Measurements from ENCODE around the gene FXYD5. TPM values are rescaled to one million over a fixed set of nuclear protein-coding genes. Genes with fewer than 3 reads are reported as not detected.

The FXYD5 gene
- total and polyA plus RNA-seq, 2 donors (not counting 3 experiments of a cell fraction or from before 2014, with no cell fraction given) = 223 to 290 TPM

DNA sequence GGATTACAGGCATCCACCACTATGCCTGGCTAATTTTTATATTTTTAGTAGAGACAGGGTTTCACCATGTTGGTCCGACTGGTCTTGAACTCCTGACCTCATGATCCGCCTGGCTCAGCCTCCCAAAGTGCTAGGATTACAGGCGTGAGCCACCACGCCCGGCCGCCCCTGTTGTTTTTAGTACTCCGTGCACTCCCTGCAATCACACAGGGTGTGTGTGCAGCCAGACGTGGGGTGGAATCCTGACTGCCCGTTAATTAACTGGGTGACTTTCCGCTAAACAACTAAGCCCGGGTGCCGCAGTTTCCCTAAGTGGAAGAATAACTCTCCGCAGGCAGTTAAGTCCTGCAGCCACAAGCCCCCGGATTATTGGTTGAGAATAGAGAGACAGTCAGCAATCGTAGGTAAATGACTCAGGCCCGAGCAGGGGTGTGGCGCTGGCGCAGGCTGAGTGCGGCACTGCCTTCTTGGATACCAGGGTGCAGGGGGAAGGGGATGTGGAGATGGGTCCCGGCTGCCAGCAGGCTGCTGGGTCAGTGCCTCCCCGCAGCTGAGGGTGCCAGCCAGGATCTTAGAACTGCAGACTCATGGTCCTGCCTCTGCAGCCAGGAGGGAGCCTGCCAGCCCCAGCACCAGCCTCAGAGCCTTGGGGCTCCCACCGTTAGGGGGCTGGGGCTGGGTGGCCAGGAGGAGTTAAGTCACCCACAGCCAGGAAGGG lies 45.0 kb upstream of the FXYD5 start:
- dilution Hi-C loops (cut with MboI; ENCODE audit: extremely low pct_ligation_motif_present, low sequenced_read_pairs) = no loop called here
- Histone ChIP-seq H3K79me2 (ENCODE audit: control insufficient read depth, insufficient read depth, low read length) (no peaks in the 10 kb centered on the region), H3K4me2 (ENCODE audit: insufficient read depth, low read length) (no peak overlapping the region), H3K36me3 (ENCODE audit: control insufficient read depth in 2 of 2, extremely low read depth in 1 of 2, insufficient read depth in 2 of 2, low read length in 2 of 2) (no peaks in the 10 kb centered on the region), H3K4me3 (replicated peaks in 1 of 3; ENCODE audit: insufficient read depth in 1 of 3, low read depth in 1 of 3, low read length in 3 of 3) (no peak overlapping the region), H3K9me3 (replicated peaks; ENCODE audit: control insufficient read depth, insufficient read depth, low read length) (no peaks in the 10 kb centered on the region), H3K9ac (replicated peaks; ENCODE audit: extremely low read depth, insufficient read depth, low read length) (no peak overlapping the region), H3K27ac (ENCODE audit: insufficient read depth, low read depth, low read length) (no peak overlapping the region), H3K9me1 (replicated peaks; ENCODE audit: control insufficient read depth, extremely low read depth, insufficient read depth, low read length) (no peaks in the 10 kb centered on the region), H4K20me1 (replicated peaks; ENCODE audit: control insufficient read depth, extremely low read depth, insufficient read depth, low read length) (no peaks in the 10 kb centered on the region), H2AFZ (ENCODE audit: low read depth, low read length) (no peak overlapping the region), H3K27me3 (ENCODE audit: control insufficient read depth in 2 of 2, insufficient read depth in 2 of 2, low read length in 2 of 2) (no peaks in the 10 kb centered on the region), H3K4me1 (ENCODE audit: control insufficient read depth, extremely low read depth, insufficient read depth, low read length) (no peaks in the 10 kb centered on the region)
- DNase-seq (ENCODE audit: low read depth, low spot score) (no peak), FAIRE-seq (no peak)
- CTCF ChIA-PET = interaction anchor here (0.8 to 1.0 kb wide), 2 partner anchors 32 to 34 kb away, joined by 3 read pairs; partner anchors contain the start of gene FXYD7
- TF ChIP-seq POLR2A (IDR thresholded peaks at IDR 0.05; ENCODE audit: low read depth, low read length) (no peak), FOS (IDR thresholded peaks at IDR 0.05; ENCODE audit: borderline replicate concordance, insufficient read depth, low read length) (no peak), JUN (IDR thresholded peaks at IDR 0.05; ENCODE audit: borderline replicate concordance, insufficient read depth, insufficient read length, low read depth) (no peak), EZH2 (IDR thresholded peaks at IDR 0.05; ENCODE audit: borderline replicate concordance, low read depth, low read length, severe bottlenecking) (no peak), POLR2AphosphoS5 (IDR thresholded peaks at IDR 0.05; ENCODE audit: insufficient read depth, low read depth, low read length) (no peak), GATA2 (IDR thresholded peaks at IDR 0.05; ENCODE audit: insufficient read depth, insufficient read length, low read depth, low read length) (no peak), MYC (IDR thresholded peaks at IDR 0.05; ENCODE audit: low read depth, low read length) (no peak)
- TF ChIP-seq, protein P1, sequence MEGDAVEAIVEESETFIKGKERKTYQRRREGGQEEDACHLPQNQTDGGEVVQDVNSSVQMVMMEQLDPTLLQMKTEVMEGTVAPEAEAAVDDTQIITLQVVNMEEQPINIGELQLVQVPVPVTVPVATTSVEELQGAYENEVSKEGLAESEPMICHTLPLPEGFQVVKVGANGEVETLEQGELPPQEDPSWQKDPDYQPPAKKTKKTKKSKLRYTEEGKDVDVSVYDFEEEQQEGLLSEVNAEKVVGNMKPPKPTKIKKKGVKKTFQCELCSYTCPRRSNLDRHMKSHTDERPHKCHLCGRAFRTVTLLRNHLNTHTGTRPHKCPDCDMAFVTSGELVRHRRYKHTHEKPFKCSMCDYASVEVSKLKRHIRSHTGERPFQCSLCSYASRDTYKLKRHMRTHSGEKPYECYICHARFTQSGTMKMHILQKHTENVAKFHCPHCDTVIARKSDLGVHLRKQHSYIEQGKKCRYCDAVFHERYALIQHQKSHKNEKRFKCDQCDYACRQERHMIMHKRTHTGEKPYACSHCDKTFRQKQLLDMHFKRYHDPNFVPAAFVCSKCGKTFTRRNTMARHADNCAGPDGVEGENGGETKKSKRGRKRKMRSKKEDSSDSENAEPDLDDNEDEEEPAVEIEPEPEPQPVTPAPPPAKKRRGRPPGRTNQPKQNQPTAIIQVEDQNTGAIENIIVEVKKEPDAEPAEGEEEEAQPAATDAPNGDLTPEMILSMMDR (IDR thresholded peaks at IDR 0.05; ENCODE audit: extremely low read depth in 1 of 2, insufficient read depth in 1 of 2, low read depth in 1 of 2, low read length in 2 of 2) = no peak
- TF ChIP-seq, protein P2, sequence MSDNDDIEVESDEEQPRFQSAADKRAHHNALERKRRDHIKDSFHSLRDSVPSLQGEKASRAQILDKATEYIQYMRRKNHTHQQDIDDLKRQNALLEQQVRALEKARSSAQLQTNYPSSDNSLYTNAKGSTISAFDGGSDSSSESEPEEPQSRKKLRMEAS (IDR thresholded peaks at IDR 0.05; ENCODE audit: insufficient read depth, insufficient read length) = no peak
- no TSS peak for BruUV-seq (replicated peaks)
- intact Hi-C loops (cut with micrococcal nuclease) = no loop called here
- POLR2A ChIA-PET = no interaction called here

All from endothelial cell of umbilical vein (primary cell).